ENCODE measurements around the gene VPS26A.
A peak's percentile ranks its signal among the peaks of the same experiment; 100 is the strongest.
"Not testable (repeated sequence)": the region's sequence is repeated elsewhere in the genome, so short reads cannot be mapped to it uniquely, and the experiment has no call there.

Gene VPS26A

DNA sequence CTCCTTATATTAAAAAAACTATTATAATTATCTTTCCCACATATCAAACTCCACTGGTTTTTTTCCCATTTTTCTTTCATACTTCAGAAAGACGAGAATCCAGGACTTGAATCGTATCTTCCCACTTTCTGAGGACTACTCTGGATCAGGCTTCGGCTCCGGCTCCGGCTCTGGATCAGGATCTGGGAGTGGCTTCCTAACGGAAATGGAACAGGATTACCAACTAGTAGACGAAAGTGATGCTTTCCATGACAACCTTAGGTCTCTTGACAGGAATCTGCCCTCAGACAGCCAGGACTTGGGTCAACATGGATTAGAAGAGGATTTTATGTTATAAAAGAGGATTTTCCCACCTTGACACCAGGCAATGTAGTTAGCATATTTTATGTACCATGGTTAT, 20.2 kb upstream of the VPS26A start:
- DNase-seq, result no peak

DNA sequence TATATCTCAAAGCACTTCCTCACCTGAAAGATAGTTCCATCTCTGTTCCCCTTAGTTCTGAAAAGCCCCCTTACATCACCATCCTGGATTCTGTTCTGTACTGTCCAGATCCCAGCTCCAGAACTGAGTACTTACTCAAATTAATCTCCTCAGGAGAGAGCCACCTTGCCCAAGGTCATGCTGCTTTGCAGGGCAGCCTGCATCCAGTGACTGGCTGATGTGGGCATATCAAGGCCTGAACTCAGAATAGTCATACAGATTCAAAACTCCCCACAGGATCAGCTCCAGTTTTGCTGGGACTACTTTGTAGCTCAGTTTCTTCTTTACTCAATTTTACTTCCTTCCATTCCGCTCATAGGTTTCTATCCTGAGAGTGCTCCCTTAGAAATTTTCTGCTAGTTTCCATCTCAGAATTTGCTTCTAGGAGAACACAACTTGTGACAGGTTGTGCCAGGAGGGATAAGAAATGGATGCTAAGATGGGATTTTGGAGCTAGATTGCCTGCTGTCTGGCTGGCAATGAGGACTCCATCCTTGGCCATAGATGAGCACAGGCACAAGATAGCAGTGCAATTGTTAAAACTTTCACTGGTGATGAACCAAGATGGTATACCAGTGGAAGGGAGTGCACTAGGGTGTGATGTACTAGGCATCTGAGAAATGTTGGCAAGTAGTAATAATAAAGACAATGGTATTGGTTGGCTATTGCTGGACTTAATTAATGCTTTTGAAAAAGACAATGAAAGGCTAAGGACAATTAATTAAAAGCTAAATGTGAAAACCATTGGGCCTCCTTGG, 18.8 kb upstream of the VPS26A start:
- no peak for DNase-seq

DNA sequence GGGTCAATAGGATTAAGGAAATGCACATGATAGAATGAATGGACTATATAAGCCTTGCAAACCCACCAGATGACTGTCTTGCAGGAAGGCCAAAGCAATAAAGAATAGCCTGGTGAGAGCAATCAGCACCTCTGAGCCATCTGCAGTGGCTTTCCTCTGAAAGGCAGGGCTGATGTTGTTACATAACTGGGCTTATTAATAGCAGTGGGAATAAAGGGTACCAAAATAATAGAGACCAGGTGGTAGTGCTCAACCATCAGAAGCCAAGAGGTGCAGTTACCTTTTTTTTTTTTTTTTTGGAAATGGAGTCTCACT, 16.8 kb upstream of the VPS26A start:
- no peak for DNase-seq

- no peak for DNase-seq
Observed at GRCh38 chr10:69107699-69108098, 16.3 kb upstream of the VPS26A start.

- no peak for DNase-seq
Observed at GRCh38 chr10:69119896-69120295, 4.1 kb upstream of the VPS26A start.

DNA sequence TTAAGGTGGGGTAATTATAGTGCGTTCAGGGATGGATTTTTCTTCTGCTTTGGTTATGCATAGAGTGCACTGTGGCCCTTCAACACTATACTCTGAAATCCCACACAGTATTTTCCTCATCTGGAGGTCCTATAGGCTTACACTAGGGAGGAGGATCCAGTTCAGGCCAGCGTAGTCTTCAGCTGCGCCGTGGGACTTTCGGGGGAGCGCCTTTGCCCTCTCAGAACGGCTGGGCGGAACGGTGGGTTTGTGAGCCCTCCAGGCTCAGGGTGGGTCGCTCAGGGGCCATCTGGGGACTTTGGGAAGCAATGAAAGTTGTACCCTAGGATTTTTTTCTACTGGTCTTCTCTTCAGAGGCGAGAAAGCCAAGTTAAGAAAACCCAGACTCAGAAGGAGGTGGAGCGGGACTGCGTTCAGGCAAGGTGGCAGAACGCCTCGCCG, 652 bp upstream of the VPS26A start:
- DNase-seq, result no peak

DNA sequence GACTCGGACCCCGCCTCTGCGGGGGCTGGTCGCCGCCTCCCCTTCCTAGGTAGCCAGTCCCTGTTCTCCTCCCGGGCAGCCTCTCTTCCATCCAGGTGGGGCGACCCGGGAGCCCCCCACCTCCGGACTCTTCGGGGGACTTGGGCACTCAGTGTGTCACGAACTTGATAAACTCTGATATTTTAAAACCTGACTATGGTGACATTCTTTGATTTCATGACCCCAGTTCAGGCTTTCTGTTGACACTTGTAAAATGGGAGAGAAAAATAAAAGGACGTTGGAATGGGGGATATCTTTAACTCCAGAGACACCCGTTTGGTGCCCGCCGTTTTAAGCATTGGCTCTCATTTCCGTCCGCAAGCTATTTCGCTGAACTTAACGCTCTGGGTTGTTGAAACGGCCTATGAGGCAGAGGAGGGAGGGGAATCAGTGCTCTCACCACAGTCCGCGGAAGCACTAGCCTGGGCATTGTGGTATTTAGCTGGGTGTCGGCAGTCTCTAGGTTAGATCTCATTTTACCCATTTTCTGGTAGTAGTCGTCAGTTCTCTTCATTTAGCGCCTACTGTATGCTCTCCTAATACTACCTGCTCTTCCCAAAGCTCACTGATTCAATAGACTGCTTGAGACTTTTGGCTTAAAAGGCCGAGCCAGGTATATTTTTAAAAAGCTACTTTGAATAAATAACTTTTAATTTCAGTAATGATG, 738 bp downstream of the VPS26A start:
- DNase-seq, result peak; percentile 53

GRCh38 chr10:69125554-69125953, 1.6 kb downstream of the VPS26A start:
- no peak for DNase-seq

GRCh38 chr10:69130251-69130650, 6.3 kb downstream of the VPS26A start:
- no peak for DNase-seq

GRCh38 chr10:69139961-69140360, 16.0 kb downstream of the VPS26A start:
- DNase-seq, result no peak

- DNase-seq, result no peak
Observed at GRCh38 chr10:69141304-69141703, 17.3 kb downstream of the VPS26A start.

DNA sequence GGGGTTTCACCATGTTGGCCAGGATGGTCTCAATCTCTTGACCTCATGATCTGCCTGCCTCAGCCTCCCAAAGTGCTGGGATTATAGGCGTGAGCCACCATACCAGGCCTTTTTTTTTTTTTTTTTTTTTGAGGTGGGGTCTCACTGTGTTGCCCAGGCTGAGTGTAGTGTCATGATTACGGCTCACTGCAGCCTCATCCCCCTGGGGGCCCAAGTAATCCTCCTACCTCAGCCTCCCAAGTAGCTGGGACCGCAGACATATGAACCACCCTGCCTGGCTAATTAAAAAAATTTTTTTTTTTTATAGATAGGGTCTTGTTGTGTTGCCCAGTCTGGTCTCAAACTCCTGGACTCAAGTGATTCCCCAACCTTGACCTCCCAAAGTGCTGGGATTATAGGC, 18.1 kb downstream of the VPS26A start:
- DNase-seq, result not testable (repeated sequence)

DNA sequence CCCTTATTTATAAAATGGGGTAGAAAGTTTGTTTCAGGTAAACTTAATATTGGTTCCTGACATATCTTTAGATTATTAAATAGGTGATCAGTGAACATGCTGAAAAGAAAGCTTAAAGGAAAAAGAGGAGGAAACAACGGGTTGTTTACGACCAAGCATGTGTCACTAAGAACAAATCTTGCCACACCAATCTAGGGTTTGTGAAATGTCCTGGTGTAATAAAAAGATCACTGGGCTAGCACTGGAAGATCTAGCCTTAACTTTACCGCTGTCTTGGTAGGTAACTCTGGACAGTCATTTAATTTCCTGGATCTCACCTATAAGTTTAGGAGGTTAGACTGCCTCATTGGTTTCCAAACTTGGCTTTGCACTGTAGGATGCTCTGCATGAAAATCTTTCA, 19.0 kb downstream of the VPS26A start:
- no peak for DNase-seq

GRCh38 chr10:69145329-69145728, 21.4 kb downstream of the VPS26A start:
- no peak for DNase-seq

DNA sequence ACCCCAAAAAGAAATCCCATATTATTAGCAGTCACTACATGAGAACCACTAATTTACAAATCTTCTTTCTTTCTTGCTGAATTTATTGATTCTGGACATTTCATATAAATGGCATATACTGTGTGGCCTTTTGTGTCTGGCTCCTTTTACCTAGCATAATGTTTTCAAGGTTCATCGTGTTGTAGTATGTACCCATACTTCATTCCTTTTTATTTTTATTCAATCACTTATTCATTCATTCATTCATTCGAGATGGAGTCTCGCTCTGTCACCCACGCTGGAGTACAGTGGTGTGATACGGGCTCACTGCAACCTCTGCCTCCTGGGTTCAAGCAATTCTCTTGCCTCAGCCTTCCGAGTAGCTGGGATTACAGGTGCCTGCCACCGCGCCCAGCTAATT, 21.9 kb downstream of the VPS26A start:
- DNase-seq, result no peak

DNA sequence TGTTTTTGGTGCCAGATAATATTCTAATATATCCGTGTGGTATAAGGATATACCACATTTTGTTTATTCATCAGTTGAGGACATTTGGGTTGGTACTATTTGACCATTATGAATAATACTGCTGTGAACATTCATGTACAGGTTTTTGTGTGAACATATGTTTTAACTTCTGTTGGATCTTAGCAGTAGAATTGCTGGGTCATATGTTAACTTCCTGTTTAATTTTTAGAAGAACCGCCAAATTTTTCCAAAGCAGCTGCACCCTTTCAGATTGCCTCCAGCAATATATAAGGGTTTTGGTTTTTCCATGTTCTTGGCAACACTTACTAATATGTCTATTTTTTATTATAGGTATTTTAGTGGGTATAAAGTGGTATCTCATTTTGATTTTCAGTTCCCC, 22.8 kb downstream of the VPS26A start:
- DNase-seq, result no peak

DNA sequence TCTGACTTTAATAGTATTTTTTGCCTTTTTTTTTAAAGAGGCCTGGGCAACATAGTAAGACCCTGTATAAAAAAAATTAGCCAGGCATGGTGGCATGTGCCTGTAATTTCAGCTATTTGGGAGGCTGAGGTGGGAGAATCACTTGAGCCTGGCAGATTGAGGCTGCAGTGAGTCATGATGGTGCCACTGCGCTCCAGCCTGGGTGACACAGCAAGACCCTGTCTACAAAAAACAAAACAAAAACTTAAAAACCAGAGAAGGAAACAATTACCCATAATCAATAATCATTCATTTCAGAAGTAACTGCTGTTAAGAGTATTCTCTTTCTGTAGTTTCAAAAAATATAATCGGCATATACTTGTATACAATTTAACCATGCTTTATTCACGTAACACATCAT, 28.0 kb downstream of the VPS26A start:
- no peak for DNase-seq

DNA sequence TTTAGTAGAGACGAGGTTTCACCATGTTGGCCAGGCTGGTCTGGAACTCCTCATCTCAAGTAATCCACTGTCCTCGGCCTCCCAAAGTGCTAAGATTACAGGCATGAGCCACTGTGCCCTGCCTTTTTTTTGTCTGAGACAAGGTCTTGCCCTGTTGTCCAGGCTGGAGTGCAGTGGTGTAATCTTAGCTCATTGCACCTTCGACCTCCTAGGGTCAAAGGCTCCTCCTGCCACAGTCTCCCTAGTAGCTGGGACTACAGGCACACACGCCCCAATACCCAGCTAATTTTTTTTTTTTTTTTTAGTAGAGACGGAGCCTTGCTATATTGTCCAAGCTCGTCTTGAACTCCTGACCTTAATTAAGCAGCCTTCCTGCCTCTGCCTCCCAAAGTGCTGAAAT, 29.2 kb downstream of the VPS26A start:
- DNase-seq, result no peak

DNA sequence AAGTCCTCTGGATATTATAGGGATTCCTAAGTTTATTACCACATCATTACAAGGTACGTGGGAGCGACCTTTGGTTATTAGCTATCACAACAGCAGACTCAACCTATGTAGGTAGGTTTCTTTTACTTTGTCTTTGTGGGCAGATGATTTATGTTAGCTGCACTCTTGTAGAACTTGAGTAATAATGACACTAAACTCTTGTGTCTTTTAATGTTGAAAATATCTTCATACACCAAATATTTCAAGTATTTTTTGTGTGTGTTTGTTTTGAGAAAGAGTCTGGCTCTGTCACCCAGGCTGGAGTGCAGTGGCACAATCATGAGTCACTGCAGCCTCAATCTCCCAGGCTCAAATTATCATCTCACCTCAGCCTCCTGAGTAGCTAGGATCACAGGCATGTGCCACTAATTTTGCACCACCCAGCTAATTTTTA, 36.8 kb downstream of the VPS26A start:
- no peak for DNase-seq

DNA sequence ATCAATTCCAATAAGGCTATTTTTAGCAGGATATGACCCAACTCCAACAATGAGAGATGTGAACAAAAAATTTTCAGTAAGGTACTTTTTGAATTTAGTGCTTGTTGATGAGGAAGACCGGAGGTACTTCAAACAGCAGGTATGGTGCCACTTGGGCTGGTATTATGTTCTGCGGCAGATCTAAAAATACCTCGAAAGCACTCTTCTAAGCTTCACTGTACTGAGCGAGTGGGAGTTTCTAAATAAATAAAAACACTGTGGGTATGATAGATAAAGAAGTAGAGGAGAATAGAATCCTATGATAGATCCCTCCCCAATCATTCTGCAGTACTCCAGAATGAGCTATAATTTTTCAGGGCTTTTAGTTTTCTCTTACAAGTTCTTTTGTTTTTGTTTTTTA, 44.5 kb downstream of the VPS26A start:
- DNase-seq, result no peak

DNA sequence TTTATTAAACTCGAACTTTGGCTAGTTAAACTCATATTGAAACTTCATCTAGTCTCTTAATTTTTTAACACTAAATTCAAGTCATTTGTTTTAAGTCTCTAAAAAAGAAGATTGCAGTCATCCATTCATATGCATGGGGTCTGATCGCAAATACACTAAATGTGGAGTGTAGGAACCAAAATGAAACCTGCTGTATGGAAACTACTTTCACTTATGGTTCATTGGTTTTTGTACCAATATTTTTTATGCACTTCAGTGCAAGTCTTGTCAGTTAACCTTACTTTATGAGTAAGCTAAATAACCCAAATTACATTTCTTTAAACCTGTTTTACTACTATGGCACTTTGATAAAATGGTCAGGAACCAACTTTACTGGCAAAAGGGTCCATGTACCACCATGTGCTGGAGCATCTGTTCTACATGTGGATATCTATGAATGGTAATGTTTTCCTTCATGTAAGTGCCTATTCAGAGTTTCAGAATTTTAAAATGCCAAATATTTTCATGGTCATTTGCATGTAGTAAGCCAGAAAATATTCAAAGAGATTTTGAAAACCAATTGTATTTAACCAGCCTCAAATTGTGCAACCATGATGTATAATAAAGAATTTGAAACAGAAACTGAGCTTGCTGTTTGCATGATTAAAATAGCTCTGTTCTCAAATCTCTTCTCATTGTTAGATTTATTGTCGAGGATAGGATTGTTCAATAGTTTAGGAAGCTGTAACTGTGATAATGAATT, 48.4 kb downstream of the VPS26A start:
- no peak for DNase-seq

DNA sequence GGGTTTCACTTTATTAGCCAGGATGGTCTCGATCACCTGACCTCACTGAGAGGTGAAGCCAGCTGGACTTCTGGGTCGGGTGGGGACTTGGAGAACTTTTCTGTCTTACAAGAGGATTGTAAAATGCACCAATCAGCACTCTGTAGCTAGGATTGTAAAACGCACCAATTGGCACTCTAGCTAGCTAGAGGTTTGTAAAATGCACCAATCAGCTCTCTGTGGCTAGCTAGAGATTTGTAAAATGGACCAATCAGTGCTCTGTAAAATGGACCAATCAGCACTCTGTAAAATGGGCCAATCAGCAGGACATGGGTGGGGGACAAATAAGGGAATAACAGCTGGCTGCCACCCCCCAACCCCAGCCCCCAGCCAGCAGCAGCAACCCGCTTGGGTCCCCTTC, 51.3 kb downstream of the VPS26A start:
- not testable (repeated sequence) for DNase-seq

DNA sequence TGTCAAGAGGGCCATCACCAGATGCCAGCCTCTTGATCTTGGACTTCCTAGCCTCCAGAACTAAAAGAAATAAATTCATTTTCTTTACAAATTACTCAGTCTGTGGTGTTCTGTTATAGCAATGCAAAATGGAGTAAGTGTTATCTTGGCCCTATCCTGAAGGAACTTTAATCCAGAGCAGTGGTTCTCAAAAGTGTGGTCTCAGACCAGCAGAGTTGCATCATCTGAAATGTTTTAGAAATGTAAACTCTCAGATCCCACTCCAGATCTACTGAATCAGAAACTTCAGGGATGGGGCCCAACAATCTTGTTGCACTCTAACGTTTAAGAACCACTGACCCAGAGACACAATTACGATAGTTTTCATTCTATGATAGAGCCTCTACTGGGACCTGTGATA, 52.8 kb downstream of the VPS26A start:
- DNase-seq, result no peak

Data from stimulated activated CD4-positive, alpha-beta T cell treated with anti-CD3 and anti-CD28 coated beads, Interleukin-4, amount 100 ng/mL, for 24 hours (primary cell).